ENCODE data around the gene SFTPA2.
A peak's percentile ranks its signal among the peaks of the same experiment; 100 is the strongest.
"Not testable (repeated sequence)": the region's sequence is repeated elsewhere in the genome, so short reads cannot be mapped to it uniquely, and the experiment has no call there.

SFTPA2 gene

DNA sequence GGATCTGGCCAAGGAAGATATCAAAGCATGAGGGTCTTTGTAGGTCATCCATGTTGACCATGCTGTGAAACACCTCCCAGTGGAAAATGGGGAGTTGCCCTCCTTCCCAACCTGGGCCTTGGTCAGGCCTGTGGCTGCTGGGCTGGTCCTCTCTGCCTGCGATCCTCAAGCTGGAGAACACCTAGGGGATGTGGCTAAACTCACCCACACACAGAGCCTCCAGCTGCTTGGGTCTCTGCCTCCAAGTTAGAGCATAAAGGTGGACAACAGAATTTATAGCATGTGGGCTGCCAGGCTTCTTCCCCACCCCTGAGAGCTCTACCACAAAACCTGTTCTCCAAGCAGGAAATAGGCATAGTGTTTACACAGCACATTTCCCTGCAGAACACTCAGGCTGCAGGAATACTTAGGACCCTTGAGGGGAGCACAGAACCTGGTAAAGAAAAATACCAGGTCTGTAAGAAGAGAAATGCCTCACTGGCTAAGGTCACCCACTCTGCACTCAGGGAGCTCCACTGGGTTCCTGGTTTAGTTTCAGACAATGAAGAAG is at the start of gene SFTPA2:
SFTPA2 (minus strand) TSS at position 248 of the 550 bp plus-strand sequence. CDS start 924 bp downstream, outside the sequence.
- no peak for DNase-seq (ENCODE audit: low read depth in 2 of 2)

DNA sequence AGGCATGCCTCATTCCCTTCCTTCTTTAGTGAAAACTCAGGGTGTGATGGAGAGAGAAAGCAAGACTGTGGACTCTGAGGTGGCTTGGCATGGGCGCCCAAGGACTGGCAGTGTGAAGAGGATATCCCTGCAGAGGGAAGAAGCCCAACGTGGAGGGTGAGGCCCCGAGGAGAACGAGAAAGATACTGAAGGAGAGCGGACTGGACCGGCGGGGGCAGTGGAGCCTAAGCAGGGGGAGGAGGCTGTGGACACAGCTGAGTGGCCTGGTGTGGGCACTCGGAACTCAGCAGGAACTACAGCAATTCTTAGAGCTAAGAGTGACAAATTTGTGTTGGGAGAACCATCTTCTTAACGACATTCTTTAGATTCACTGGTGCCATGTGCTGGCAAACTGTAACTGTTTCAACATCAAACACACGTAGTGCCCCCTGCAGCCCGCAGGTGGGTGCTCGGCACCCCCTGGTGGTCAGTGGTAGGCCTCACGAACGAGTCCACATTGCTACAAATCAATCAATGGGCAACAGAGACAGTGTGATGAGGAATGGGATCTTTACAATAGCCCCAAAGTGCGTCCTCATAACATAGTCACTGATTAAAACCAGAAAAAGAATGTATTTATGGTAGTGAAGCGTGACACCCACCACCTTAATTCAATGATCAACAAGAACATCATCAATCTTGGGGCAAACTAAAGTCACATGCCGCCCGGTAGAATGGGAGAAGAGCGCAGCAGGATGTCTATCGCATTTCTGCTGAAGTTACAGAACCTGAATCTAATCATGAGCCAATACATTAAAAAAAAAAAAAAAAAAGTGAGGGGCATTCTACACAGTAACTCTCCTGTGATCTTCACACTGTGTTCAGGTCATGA is 48.5 kb upstream of the SFTPA2 start:
- no peak for DNase-seq (ENCODE audit: low read depth in 2 of 2)

- DNase-seq (ENCODE audit: low read depth in 2 of 2), result no peak
Measured at GRCh38 chr10:79605308-79605707, 45.1 kb upstream of the SFTPA2 start.

GRCh38 chr10:79604294-79604693 is 44.1 kb upstream of the SFTPA2 start:
- no peak for DNase-seq (ENCODE audit: low read depth in 2 of 2)

DNA sequence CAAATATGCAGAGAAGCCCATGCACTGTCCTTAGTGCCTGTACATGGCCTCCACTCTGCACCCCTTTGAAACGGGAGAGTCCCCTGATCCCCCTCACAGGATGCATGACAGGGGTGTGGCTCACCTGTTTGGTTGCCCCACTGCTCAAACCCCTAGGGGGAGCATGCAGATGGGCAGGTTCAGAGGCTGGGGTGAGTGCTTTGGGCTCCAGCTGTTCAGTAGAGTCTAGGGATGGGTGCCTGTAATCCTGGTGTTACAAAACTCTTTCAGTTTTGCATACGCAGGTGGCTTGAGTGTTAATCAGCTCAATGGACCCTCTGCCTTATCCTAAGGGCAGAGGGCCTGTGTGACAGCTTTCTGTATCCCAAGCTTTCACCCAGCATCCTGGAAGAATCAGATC is 42.7 kb upstream of the SFTPA2 start:
- no peak for DNase-seq (ENCODE audit: low read depth in 2 of 2)

GRCh38 chr10:79601939-79602338 is 41.7 kb upstream of the SFTPA2 start:
- DNase-seq (ENCODE audit: low read depth in 2 of 2), result no peak

- not testable (repeated sequence) for DNase-seq (ENCODE audit: low read depth in 2 of 2)
Measured at GRCh38 chr10:79599644-79600043, 39.4 kb upstream of the SFTPA2 start.

GRCh38 chr10:79595510-79595909 is 35.3 kb upstream of the SFTPA2 start:
- DNase-seq (ENCODE audit: low read depth in 2 of 2), result no peak

DNA sequence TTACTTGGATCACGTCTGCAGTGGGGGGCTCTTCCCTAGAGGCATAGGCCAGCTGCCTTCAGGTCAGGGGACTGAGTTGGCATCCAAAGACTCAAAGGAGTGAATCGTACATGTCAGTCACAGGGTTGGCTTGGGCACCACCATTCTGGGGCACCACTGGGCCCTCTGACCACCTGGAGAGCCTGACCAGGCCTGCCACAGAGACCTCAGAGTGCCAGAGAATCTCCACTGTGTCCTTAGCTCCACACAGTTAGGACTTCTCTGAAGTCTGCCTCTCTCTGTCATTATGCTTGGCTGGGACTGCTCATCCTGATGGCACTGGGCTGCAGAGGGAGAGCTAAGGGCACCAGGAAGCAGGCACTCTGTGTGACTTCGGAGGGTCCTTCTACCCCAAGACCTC is 34.4 kb upstream of the SFTPA2 start:
- DNase-seq (ENCODE audit: low read depth in 2 of 2), result not testable (repeated sequence)

DNA sequence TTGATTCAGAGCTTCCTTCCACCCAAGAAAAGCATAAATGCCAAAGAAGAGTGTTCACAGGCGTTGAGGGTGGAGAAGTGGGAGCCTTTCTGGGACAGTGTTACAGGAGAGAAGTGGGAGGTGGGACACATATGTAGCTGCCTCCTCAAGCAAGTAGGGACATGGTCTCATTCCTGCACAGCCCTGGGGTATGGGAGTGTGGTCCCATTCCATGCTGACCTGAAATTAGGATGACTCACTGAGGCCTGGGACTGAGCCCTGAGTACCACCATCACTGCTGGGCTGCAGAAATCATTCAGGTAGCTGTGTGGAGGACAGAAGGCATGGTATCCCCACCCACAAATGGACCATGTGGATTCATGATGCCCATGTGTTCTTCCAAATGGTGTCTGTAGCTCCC is 33.2 kb upstream of the SFTPA2 start:
- no peak for DNase-seq (ENCODE audit: low read depth in 2 of 2)

DNA sequence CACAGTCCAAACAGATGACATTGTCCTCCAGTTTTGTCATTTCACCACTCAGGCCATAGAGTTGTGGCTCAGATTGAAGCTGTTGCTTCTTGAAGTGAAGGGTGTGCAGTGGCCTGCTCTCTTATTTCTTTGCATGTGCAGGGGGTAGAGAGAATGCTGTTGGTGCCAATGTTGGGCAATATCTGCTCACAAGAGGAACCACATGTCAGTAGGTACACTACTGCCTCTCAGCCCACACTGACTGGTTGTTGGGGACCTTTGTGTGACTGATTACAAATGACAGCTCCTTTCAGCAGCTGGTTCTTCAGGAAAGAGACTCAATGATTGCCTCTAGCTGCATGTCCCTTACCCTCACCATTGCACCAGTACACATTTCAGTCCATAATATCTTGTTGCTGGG is 28.6 kb upstream of the SFTPA2 start:
- DNase-seq (ENCODE audit: low read depth in 2 of 2), result no peak

DNA sequence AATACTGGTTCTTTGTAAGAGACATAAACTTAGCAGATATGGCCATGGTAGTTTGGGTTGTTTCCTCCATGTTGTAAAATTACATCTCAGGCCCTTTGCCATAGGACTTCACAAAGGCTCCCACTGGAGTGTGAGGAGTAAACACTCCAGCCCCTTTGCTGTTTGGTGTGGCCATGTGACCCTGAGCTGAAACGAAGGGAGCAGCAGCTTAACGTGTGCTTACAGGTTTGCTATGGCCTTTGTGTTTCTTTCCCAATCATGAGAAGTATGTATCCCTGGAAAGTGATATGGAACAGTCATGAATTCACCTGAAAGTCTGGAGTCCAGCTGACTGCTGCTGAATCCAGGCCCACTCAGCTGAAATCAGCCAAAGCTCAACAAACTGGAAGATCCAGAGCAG is 26.7 kb upstream of the SFTPA2 start:
- no peak for DNase-seq (ENCODE audit: low read depth in 2 of 2)

DNA sequence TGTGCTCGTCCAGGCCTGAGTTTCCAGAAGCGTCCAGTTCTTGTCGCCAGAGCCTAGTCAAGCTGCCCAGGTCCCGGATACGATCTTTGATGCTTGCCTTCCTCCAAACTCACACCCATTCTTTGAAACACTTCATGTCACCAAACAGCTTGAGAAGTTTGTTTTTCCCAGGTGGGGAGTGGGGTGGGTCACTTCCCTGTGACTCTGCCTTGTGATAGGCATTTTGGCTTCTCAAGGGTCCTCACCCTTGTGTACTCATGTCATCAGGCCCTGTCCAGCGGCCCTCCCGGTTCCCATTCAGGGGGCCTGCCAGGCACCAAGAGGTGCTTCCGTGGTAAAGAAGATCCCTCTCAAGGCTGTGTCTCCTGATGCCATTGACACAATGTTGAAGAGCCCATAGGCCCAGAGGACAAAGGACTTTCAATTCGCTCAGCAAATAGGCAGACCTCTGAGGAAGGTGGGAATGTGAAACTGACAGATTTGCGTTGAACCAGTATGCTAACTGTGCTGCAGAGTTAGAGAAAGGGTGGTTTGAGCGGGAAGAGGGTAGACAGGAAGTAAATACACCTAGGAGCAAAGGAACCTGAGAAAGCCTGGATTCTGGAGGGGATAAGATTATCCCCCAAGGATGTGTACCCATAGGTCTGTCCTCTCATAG is 25.8 kb upstream of the SFTPA2 start:
- DNase-seq (ENCODE audit: low read depth in 2 of 2), result no peak

DNA sequence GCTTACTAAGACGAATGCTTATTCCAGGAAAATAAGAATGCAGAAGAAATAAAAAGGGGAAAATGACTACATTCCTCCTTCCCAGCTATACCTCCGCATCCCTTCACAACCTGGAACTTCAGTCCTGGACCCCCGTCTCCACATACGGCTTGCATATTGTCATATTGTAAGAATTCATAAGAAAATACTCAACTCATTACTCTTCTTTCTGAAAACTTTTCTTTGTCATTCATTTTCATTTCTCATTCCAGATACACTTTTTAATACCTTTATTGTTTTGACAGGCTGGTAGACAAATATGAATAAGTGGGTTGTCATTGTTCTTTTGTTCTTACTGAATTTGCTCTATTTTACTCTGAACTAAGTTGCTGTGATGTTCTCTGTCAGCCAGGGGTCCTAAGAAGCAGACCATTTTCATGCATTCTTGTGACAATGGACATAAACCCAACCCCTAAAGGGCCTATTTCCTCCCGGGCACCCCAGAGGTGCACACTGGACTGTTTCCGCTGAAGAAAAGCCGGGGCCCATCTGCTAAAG is 23.3 kb upstream of the SFTPA2 start:
- no peak for DNase-seq (ENCODE audit: low read depth in 2 of 2)

- not testable (repeated sequence) for DNase-seq (ENCODE audit: low read depth in 2 of 2)
Measured at GRCh38 chr10:79582954-79583353, 22.7 kb upstream of the SFTPA2 start.

GRCh38 chr10:79582096-79582495 is 21.9 kb upstream of the SFTPA2 start:
- no peak for DNase-seq (ENCODE audit: low read depth in 2 of 2)

DNA sequence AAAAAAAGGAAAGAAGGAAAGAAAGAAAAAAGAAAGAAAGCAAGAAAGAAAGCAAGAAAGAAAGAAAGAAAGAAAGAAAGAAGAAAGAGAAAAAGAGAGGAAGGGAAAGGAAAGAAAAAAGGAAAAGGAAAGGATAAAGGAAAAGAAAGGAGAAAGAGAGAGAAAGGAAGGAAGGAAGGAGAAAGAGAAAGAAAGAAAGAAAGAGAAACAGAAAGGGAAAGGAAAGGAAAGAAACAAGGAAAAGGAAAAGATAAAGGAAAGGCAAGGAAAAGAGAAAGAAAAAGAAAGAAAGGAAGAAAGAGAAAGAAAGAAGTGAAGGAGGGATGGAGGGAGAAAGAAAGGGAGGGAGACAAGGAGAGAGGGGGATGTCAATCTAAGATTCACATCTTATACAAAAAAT is 20.8 kb upstream of the SFTPA2 start:
- DNase-seq (ENCODE audit: low read depth in 2 of 2), result no peak

DNA sequence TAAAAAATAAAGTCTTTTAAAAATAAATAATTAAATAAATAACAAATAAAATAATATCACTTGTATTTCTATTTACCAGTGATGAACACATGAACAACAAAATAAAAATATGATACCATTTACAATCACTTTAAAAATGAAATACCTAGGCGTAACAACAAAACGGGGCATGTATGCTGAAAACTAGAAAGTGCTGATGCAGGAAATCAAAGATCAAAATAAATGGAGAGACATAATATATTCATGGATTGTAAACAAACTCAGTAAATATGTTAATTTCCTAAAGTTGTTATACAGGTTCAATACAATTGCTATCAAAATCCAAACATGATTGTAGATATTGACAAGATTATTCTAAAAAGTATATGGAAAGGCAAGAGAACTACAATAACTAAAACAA is 19.2 kb upstream of the SFTPA2 start:
- DNase-seq (ENCODE audit: low read depth in 2 of 2), result no peak

DNA sequence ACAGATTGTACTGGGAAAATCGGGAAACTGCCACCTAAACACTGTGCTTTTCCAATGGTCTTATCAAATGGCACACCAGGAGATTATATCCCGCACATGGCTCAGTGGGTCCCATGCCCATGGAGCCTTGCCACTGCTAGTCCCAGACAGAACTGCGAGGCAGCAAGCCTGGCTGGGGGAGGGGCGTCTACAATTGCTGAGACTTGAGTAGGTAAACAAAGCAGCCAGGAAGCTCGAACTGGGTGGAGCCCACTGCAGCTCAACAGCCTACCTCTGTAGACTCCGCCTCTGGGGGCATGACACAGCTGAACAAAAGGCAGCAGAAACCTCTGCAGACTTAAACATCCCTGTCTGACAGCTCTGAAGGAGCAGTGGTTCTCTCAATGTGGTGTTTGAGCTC is 10.4 kb upstream of the SFTPA2 start:
- DNase-seq (ENCODE audit: low read depth in 2 of 2), result not testable (repeated sequence)

GRCh38 chr10:79563426-79563825 is 3.2 kb upstream of the SFTPA2 start:
- no peak for DNase-seq (ENCODE audit: low read depth in 2 of 2)

DNA sequence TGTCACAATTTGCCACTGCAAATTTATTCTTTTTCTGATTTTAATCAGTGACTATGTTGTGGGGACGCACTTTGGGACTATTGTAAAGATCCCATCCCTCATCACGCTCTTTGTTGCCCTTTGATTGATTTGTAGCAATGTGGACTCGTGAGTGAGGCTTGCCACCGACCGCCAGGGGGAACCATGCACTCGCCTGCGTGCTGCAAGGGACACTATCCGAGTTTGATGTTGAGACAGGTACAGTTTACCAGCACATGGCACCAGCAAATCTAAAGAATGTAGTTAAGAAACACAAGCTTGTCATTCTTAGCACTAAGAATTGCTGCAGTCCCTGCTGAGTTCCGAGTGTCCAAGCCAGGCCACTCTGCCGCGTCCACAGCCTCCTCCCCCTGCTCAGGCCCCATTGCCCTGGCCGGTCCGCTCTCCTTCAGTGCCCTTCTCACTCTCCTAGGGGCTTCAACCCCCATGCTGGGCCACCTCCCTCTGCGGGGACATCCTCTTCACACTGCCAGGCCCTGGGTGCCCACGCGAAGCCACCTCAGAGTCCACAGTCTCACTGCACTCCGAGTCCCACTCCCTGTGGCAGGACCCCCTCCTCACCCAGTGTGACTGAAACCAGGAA is 2.0 kb upstream of the SFTPA2 start:
- peak in 1 of 2 donors; percentile 14 for DNase-seq (ENCODE audit: low read depth in 2 of 2)

GRCh38 chr10:79561257-79561656 is 1.1 kb upstream of the SFTPA2 start:
- DNase-seq (ENCODE audit: low read depth in 2 of 2), result no peak

Measured in stimulated activated CD8-positive, alpha-beta memory T cell treated with anti-CD3 and anti-CD28 coated beads, Interleukin-15, amount 100 ng/mL, for 4 hours (primary cell).